ENCODE data around the gene GDPGP1. TPM values are rescaled to one million over a fixed set of nuclear protein-coding genes. Genes with fewer than 3 reads are reported as not detected.

Gene GDPGP1
- total RNA-seq, 1 experiment from 2014 or later, result 4.3 TPM

GRCh38 chr15:90211440-90212143 lies 22.4 kb upstream of the GDPGP1 start:
- Histone ChIP-seq H3K4me3 (no peak overlapping the region), H3K27me3 (replicated peaks) (no peaks in the 10 kb centered on the region), H3K4me1 (replicated peaks) (peaks cover 18% of the 10 kb centered on the region), H3K27ac (peak overlapping the region; percentile 69), H3K9me3 (replicated peaks) (no peaks in the 10 kb centered on the region), H3K36me3 (no peaks in the 10 kb centered on the region)
- peak in 1 of 2 experiments; percentile 76 for DNase-seq (ENCODE audit: low read depth in 1 of 2, low spot score in 2 of 2)

DNA sequence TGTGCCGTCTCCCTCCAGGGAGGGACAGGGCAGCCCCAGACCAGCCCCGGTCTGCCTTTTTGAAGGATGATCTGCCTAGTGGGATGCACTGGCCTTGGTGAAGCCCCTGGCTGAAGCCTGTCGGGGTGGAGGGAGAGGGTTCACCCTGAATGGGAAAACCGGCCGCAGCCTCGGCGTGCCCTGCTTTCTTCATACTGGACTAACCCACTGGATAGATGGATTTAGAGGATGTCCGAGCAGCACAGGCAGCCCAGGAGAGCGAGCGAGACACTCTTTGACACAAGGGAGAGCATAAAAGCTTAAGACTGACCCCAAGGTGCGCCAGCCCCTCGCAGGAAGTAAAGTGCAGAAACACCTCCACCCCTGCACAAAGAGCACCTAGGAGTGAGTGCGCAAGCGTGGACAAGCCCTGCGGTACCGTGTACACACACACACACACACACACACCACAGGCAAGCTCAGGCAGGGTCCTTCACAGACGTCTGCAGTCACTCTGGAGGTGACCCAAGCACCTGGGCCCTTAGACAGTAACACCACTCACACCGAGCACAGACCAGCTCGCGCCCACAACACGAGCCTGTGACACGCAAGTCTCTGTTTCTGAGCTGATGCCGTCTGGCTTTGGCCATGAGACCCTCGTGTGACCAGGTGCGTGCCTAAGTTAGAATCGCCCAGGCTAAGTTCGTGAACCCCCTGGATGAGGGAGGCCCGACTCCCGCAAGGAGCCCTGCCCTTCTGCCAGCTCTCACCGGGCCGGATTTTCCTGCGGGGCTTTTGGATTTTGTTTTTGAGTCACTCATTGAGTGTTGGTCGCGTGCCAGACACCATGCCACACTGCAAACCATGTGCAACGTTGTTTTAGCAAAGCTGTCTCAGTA lies 21.5 kb upstream of the GDPGP1 start:
- no peak for DNase-seq (ENCODE audit: low read depth in 1 of 2, low spot score in 2 of 2)
- Histone ChIP-seq H3K36me3 (no peaks in the 10 kb centered on the region; the same call in 1 of the 2 replicates), H3K4me3 (no peak overlapping the region), H3K4me1 (replicated peaks) (peaks cover 18% of the 10 kb centered on the region), H3K27ac (no peak overlapping the region), H3K9me3 (replicated peaks) (no peaks in the 10 kb centered on the region), H3K27me3 (replicated peaks) (no peaks in the 10 kb centered on the region)

- peaks cover 18% of the 10 kb centered on the region for H3K4me1 ChIP-seq (replicated peaks)
- DNase-seq (ENCODE audit: low read depth in 1 of 2, low spot score in 2 of 2), result no peak
- no peaks in the 10 kb centered on the region for H3K27me3 ChIP-seq (replicated peaks)
- H3K36me3 ChIP-seq, result no peaks in the 10 kb centered on the region; the same call in 1 of the 2 replicates
- no peak overlapping the region for H3K4me3 ChIP-seq
- no peak overlapping the region for H3K27ac ChIP-seq
- no peaks in the 10 kb centered on the region for H3K9me3 ChIP-seq (replicated peaks)
Measured at GRCh38 chr15:90213122-90213817, 20.7 kb upstream of the GDPGP1 start.

DNA sequence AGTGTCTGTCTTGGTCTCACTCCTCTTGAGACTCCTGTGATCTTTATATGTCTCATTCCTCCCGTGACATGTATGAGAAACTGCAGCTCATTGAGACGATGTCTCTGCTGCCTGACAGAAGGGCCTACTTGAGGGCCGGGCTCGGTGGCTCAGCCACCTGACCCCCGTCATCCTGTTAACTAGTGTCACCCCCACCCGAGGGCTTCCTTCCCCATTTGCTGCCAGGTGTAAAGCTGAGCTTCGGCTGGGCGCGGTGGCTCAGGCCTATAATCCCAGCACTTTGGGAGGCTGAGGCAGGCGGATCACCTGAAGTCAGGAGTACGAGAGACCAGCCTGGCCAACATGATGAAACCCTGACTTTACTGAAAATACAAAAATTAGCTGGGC lies 20.2 kb upstream of the GDPGP1 start:
- Histone ChIP-seq H3K27me3 (replicated peaks) (no peaks in the 10 kb centered on the region), H3K4me3 (no peak overlapping the region), H3K4me1 (replicated peaks) (peaks cover 18% of the 10 kb centered on the region), H3K27ac (no peak overlapping the region), H3K36me3 (no peaks in the 10 kb centered on the region; the same call in 1 of the 2 replicates), H3K9me3 (replicated peaks) (no peaks in the 10 kb centered on the region)
- DNase-seq (ENCODE audit: low read depth in 1 of 2, low spot score in 2 of 2), result no peak

- no peaks in the 10 kb centered on the region for H3K9me3 ChIP-seq (replicated peaks)
- H3K27me3 ChIP-seq (replicated peaks), result no peaks in the 10 kb centered on the region
- H3K36me3 ChIP-seq, result no peaks in the 10 kb centered on the region; the same call in none of the 2 replicates
- no peak overlapping the region for H3K4me3 ChIP-seq
- DNase-seq (ENCODE audit: low read depth in 1 of 2, low spot score in 2 of 2), result no peak
- no peak overlapping the region for H3K27ac ChIP-seq
- peaks cover 18% of the 10 kb centered on the region for H3K4me1 ChIP-seq (replicated peaks)
Measured at GRCh38 chr15:90214553-90215196, 19.3 kb upstream of the GDPGP1 start.

GRCh38 chr15:90217671-90218394 lies 16.2 kb upstream of the GDPGP1 start:
- DNase-seq (ENCODE audit: low read depth in 1 of 2, low spot score in 2 of 2), result no peak
- Histone ChIP-seq H3K27ac (no peak overlapping the region), H3K36me3 (peaks cover 4% of the 10 kb centered on the region), H3K9me3 (replicated peaks) (no peaks in the 10 kb centered on the region), H3K27me3 (replicated peaks) (no peaks in the 10 kb centered on the region), H3K4me1 (replicated peaks) (peaks cover 8% of the 10 kb centered on the region), H3K4me3 (no peak overlapping the region)

- peaks cover 7% of the 10 kb centered on the region for H3K36me3 ChIP-seq
- H3K4me3 ChIP-seq, result no peak overlapping the region
- H3K4me1 ChIP-seq (replicated peaks), result peaks cover 8% of the 10 kb centered on the region
- no peaks in the 10 kb centered on the region for H3K9me3 ChIP-seq (replicated peaks)
- no peak overlapping the region for H3K27ac ChIP-seq
- H3K27me3 ChIP-seq (replicated peaks), result no peaks in the 10 kb centered on the region
- DNase-seq (ENCODE audit: low read depth in 1 of 2, low spot score in 2 of 2), result peak; percentile 58 to 66
Measured at GRCh38 chr15:90219421-90220141, 14.4 kb upstream of the GDPGP1 start.

DNA sequence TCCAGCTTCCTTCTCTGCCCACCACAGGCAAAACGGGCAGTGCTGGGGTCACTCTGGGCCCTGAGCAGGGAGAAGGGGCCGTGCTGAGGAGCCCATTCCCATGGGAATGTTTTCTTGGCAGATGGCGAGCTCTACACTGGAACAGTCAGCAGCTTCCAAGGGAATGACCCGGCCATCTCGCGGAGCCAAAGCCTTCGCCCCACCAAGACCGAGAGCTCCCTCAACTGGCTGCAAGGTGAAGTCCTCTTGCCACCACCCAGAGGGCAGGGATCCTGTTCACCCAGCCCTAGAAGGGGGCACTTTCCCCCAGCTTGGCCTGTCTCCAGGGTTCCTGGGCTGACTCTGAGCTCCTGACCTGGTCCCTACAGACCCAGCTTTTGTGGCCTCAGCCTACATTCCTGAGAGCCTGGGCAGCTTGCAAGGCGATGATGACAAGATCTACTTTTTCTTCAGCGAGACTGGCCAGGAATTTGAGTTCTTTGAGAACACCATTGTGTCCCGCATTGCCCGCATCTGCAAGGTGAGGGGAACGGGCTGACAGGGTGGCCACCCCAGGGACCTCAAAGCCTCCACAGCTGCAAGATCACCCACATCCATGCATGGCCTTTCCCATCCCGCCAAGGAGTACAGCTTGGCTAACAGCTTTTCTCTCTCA lies 12.6 kb upstream of the GDPGP1 start:
- no peaks in the 10 kb centered on the region for H3K27me3 ChIP-seq (replicated peaks)
- DNase-seq (ENCODE audit: low read depth in 1 of 2, low spot score in 2 of 2), result peak; percentile 56 to 83
- no peak overlapping the region for H3K4me3 ChIP-seq
- no peak overlapping the region for H3K27ac ChIP-seq
- H3K9me3 ChIP-seq (replicated peaks), result no peaks in the 10 kb centered on the region
- H3K36me3 ChIP-seq, result peaks cover 17% of the 10 kb centered on the region
- peaks cover 8% of the 10 kb centered on the region for H3K4me1 ChIP-seq (replicated peaks)

- Histone ChIP-seq H3K27me3 (replicated peaks) (no peaks in the 10 kb centered on the region), H3K27ac (no peak overlapping the region), H3K9me3 (replicated peaks) (no peaks in the 10 kb centered on the region), H3K4me1 (replicated peaks) (peaks cover 8% of the 10 kb centered on the region), H3K36me3 (peaks cover 18% of the 10 kb centered on the region), H3K4me3 (no peak overlapping the region)
- no peak for DNase-seq (ENCODE audit: low read depth in 1 of 2, low spot score in 2 of 2)
Measured at GRCh38 chr15:90222547-90222946, 11.5 kb upstream of the GDPGP1 start.

DNA sequence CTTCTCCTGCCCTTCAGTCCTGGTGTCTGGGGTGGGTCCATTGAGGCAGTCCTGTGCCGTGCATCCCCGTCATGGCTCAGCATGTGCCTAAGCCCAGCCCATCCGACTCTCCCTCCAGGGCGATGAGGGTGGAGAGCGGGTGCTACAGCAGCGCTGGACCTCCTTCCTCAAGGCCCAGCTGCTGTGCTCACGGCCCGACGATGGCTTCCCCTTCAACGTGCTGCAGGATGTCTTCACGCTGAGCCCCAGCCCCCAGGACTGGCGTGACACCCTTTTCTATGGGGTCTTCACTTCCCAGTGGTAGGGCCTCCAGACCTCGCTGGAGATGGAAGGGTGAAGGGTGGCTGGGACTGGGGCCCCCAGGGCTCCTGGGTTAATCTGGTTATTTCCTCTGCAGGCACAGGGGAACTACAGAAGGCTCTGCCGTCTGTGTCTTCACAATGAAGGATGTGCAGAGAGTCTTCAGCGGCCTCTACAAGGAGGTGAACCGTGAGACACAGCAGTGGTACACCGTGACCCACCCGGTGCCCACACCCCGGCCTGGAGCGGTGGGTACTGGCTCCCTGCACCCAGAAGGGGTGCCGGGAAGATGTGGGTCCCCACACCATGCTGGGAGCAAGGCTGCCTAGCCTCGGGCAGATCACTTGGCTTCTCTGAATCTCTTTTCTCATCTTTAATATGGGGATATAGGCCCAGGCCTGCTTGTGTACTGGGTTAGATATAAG lies 10.4 kb upstream of the GDPGP1 start:
- Histone ChIP-seq H3K36me3 (peaks cover 26% of the 10 kb centered on the region), H3K27me3 (replicated peaks) (no peaks in the 10 kb centered on the region), H3K4me1 (replicated peaks) (peaks cover 8% of the 10 kb centered on the region), H3K27ac (no peak overlapping the region), H3K9me3 (replicated peaks) (no peaks in the 10 kb centered on the region), H3K4me3 (no peak overlapping the region)
- no peak for DNase-seq (ENCODE audit: low read depth in 1 of 2, low spot score in 2 of 2)

DNA sequence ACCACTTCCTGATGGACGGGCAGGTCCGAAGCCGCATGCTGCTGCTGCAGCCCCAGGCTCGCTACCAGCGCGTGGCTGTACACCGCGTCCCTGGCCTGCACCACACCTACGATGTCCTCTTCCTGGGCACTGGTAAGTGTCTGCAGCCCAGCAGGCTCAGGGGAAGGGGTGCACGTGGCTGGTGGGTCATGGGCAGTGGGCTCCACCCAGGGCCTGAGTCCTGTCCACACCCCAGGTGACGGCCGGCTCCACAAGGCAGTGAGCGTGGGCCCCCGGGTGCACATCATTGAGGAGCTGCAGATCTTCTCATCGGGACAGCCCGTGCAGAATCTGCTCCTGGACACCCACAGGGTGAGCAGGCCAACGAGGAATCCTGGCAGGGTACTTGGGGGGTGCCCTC lies 9.0 kb upstream of the GDPGP1 start:
- Histone ChIP-seq H3K9me3 (replicated peaks) (no peaks in the 10 kb centered on the region), H3K4me3 (no peak overlapping the region), H3K27me3 (replicated peaks) (no peaks in the 10 kb centered on the region), H3K4me1 (replicated peaks) (peaks cover 8% of the 10 kb centered on the region), H3K36me3 (peaks cover 39% of the 10 kb centered on the region), H3K27ac (no peak overlapping the region)
- DNase-seq (ENCODE audit: low read depth in 1 of 2, low spot score in 2 of 2), result no peak

Data from SJSA1 (cell line).